ENCODE data around the gene CXCL3. TPM values are rescaled to one million over a fixed set of nuclear protein-coding genes. Genes with fewer than 3 reads are reported as not detected.

The CXCL3 gene
- total RNA-seq, 2 donors from 2014 or later = not detected

DNA sequence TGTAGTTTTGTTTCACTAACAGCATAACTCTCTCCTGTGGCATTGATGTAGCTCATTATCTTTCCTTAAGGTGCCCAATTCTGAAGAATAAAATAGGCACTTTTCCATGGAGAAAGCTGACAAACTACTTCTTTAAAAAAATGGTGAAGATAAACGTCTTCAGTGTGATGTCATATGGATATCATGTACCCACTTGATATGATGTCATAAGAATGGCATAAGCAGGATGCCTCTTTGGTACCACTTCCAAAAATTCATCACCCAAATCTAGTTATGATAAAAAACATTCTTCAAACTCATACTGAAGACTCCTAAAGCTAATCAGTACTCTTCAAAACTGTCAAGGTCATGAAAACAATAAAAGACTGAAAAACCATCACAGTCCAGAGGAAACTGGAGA, 2.9 kb upstream of the CXCL3 start:
- no peak overlapping the region for H3K27ac Mint-ChIP-seq
- no peak overlapping the region for H3K4me3 Mint-ChIP-seq
- no peaks in the 10 kb centered on the region for H3K36me3 Mint-ChIP-seq (ENCODE audit: low read depth)
- H3K4me1 Mint-ChIP-seq = peaks cover 5% of the 10 kb centered on the region
- H3K9me3 Mint-ChIP-seq = no peaks in the 10 kb centered on the region
- no peak for ATAC-seq (replicated peaks)
- H3K27me3 Mint-ChIP-seq = peaks cover 49% of the 10 kb centered on the region

DNA sequence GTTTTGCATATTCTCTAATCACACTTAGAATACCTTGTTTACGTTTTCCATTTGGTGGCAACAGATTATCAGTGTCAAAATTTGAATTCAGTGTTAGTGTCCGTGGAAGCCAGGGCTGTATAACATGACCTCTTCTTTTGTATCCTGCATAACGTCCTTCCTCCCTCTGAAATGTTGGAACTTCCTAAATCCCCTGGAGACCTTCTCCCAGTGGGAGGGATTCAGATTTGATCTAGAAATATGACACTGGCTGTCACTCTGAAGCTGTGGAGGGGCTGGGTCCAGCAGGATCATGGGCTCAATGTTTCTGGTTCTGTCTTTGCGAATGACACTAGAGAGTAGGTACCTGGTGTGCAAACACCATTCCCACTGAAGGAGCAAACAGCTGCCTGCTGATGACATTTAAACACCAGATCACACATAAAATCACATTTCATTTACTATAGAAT, 850 bp upstream of the CXCL3 start:
- Mint-ChIP-seq H3K4me3 (peak overlapping the region; percentile 71), H3K4me1 (peaks cover 5% of the 10 kb centered on the region), H3K27me3 (peaks cover 50% of the 10 kb centered on the region), H3K27ac (no peak overlapping the region), H3K36me3 (ENCODE audit: low read depth) (no peaks in the 10 kb centered on the region), H3K9me3 (no peaks in the 10 kb centered on the region)
- no peak for ATAC-seq (replicated peaks)

DNA sequence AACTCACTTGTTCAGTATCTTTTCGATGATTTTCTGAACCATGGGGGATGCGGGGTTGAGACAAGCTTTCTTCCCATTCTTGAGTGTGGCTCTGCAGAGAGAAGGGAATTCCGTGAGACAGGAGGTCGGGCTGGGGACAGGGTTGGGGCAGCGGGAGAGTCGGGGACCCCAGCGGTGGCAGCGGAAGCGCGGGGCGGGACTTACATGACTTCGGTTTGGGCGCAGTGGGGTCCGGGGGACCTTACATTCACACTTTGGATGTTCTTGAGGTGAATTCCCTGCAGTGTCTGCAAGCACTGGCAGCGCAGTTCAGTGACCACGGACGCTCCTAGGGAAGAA, 434 bp downstream of the CXCL3 start:
- no peaks in the 10 kb centered on the region for H3K36me3 Mint-ChIP-seq (ENCODE audit: low read depth)
- H3K27ac Mint-ChIP-seq = no peak overlapping the region
- peaks cover 5% of the 10 kb centered on the region for H3K4me1 Mint-ChIP-seq
- no peak for ATAC-seq (replicated peaks)
- peaks cover 42% of the 10 kb centered on the region for H3K27me3 Mint-ChIP-seq
- H3K4me3 Mint-ChIP-seq = peak overlapping the region; percentile 71
- H3K9me3 Mint-ChIP-seq = no peaks in the 10 kb centered on the region

DNA sequence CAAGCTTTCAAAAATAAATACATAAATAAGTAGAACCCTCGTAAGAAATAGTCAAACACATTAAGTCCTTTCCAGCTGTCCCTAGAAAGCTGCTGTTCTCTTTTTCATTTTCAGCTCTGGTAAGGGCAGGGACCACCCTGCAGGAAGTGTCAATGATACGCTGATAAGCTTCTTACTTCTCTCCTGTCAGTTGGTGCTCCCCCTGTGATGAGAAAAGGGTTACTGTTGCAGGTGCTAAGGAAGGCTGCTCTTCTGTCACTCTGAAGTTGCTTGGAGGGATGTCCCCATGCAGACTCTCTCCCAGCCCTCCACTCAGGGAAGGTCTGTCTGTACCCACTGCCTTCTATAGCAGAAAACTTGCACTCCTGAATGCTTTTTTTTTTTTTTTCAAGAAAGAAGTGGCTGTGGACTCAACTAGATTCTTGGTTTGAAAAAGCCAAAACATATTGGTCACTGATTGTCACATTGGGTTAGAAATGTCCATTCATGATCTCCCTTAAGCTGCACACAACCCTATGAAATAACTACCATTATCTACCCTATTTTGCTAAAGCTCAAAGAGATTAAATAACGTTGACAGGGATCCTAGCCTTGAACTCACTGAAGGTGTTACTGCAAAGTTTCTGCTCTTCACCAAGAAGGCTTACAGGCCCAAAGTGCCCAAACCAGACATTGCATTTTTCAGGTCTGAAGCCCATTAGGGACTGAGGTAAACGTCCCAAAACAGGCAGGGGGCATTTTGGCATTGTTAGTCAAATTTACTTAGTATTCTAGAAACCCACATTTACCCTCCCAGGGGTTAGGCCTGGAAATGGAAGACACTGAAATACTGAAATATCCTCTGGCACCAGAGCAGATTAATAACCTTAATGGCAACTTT, 1.2 kb downstream of the CXCL3 start:
- Mint-ChIP-seq H3K9me3 (no peaks in the 10 kb centered on the region), H3K4me1 (peaks cover 5% of the 10 kb centered on the region), H3K27me3 (peaks cover 45% of the 10 kb centered on the region), H3K27ac (no peak overlapping the region), H3K36me3 (ENCODE audit: low read depth) (no peaks in the 10 kb centered on the region), H3K4me3 (peak overlapping the region; percentile 71)
- no peak for ATAC-seq (replicated peaks)

DNA sequence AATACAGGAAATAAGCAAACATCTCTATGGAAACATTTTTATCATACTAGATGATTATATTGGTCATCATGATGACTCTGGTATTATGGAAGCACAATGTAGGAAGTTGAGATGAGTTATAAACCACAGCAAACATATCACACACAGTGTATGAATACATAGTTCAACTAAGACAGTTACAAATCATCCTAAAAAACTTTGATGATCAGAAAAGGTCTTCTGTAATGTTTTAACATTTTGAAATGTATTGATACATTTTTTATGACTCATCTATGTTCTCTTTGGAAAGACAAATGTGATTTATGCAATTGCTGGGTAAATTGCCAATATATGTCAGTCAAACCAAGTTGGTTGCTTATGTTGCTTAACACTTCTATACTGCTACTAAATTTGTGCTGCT, 4.8 kb downstream of the CXCL3 start:
- Mint-ChIP-seq H3K4me1 (peaks cover 5% of the 10 kb centered on the region), H3K27ac (no peak overlapping the region), H3K4me3 (no peak overlapping the region), H3K9me3 (no peaks in the 10 kb centered on the region), H3K27me3 (peaks cover 27% of the 10 kb centered on the region), H3K36me3 (ENCODE audit: low read depth) (no peaks in the 10 kb centered on the region)
- no peak for ATAC-seq (replicated peaks)

DNA sequence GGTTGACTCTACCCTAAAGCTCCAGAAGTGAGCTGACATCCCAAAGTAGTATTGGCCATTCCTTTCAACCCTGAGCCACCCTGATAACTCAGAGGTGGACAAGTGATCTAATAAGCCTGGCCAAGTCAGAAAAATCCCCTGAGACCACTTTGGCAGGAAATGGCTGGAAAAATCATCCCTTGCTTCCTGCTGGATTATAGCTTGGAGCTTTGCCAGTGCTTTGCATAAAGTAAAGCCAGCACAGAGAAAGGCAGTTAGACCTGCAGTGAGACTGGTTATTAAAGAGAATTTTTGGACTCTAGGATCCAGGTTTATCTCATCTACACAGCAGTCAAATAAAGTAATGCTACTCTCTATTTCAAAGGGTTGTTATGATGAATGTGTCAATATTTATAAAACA, 6.4 kb downstream of the CXCL3 start:
- ATAC-seq (replicated peaks) = no peak
- peaks cover 18% of the 10 kb centered on the region for H3K27me3 Mint-ChIP-seq
- no peaks in the 10 kb centered on the region for H3K9me3 Mint-ChIP-seq
- H3K4me3 Mint-ChIP-seq = no peak overlapping the region
- H3K36me3 Mint-ChIP-seq (ENCODE audit: low read depth) = no peaks in the 10 kb centered on the region
- no peaks in the 10 kb centered on the region for H3K4me1 Mint-ChIP-seq
- no peak overlapping the region for H3K27ac Mint-ChIP-seq

DNA sequence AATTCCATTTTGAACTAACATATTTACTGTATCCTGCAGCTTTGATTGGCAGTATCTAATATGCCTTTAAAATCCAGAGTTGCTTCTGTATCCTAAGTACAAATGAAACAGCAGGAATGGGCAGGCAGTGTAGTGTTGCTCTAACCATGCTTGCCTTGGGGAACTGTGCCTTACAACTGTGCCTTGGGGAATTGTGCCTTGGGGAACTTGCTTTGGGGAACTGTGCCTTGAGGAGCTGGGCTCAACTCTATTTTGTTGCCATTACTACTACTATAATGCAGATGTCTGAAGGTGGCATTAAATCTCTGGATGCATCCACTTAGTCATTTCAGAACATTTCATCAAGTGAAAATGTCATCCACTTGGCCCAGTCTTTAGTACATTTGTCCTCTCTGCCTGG, 6.9 kb downstream of the CXCL3 start:
- Mint-ChIP-seq H3K27ac (no peak overlapping the region), H3K4me3 (no peak overlapping the region), H3K4me1 (no peaks in the 10 kb centered on the region), H3K9me3 (no peaks in the 10 kb centered on the region), H3K36me3 (ENCODE audit: low read depth) (no peaks in the 10 kb centered on the region), H3K27me3 (peaks cover 18% of the 10 kb centered on the region)
- ATAC-seq (replicated peaks) = no peak

DNA sequence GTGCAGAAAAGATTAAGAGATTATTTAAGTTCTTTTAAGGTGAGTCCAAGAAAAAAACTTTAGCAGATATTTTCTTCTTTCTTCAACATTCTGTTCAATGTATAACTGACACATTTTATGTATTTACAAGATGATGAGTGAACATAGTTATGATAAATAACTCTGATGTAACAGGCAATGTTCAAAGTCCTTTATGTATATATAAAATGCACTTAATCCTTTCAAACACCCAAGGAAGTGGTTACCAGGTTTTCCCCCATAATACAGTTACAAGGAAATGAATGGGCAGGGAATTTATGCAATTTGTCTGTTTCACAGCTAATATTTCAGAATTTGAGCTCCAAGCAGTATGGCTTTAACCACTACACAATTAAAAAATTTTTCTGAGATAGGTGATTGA, 8.2 kb downstream of the CXCL3 start:
- Mint-ChIP-seq H3K9me3 (no peaks in the 10 kb centered on the region), H3K4me1 (no peaks in the 10 kb centered on the region), H3K27ac (no peak overlapping the region), H3K36me3 (ENCODE audit: low read depth) (no peaks in the 10 kb centered on the region), H3K27me3 (peaks cover 11% of the 10 kb centered on the region), H3K4me3 (no peak overlapping the region)
- ATAC-seq (replicated peaks) = no peak

DNA sequence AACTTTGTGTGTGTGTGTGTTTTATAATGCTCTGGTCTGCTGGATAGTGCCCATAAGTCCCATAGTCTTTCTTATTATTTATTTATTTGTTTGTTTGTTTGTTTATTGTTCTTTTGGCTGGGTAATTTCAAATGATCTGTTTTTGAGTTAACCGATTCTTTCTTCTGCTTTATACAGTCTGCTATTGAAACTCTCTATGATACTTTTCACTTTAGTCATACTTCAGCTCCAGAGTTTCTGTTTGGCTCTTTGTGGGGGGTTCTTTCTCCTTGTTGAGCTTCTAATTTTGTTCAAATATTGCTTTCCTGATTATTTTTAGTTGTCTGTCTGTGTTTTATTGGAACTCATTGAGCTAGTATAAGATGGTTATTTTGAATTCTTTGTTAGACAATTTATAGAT, 10.0 kb downstream of the CXCL3 start:
- Mint-ChIP-seq H3K27me3 (peaks cover 11% of the 10 kb centered on the region), H3K27ac (no peak overlapping the region), H3K9me3 (no peaks in the 10 kb centered on the region), H3K36me3 (ENCODE audit: low read depth) (no peaks in the 10 kb centered on the region), H3K4me3 (no peak overlapping the region), H3K4me1 (no peaks in the 10 kb centered on the region)
- no peak for ATAC-seq (replicated peaks)

DNA sequence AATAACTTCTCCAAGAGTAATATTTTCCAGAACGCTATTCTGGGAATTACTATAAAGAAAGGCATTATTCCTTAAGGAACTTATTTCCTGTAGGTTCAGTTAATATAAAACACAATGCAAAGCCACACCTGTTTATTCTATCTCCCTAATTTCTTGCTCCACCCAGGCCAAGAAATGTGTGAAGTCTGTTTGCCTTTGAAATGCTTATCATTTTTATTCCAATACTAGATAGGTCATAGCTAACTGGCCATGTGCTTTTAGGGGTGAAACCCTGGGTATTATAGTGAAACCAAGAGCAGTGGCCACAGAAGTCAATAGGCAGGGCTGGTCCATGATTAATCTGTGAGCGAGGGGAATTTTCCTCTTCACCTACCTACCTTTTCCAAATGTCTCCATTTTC, 14.8 kb downstream of the CXCL3 start:
- Mint-ChIP-seq H3K4me3 (no peak overlapping the region), H3K4me1 (no peaks in the 10 kb centered on the region), H3K9me3 (no peaks in the 10 kb centered on the region), H3K27me3 (peaks cover 4% of the 10 kb centered on the region), H3K27ac (no peak overlapping the region), H3K36me3 (ENCODE audit: low read depth) (no peaks in the 10 kb centered on the region)
- no peak for ATAC-seq (replicated peaks)

DNA sequence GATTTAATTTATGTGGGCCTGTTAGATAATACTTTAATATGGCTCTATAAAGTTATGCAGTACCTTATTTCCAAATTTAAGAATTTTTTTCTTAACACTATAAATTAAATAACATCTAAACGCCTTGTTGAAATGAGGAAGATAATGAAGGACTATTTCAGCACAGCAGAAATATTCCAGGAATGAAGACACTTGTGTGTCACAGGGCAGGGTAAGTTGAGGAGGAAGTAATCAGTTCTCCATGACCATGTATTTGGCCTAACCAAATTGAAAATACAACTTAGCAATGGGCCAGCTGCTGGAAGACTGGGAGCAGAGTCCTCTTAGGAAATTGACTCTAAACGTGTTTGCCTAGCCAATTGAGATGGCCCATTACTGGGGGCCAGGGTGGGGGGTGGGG, 16.9 kb downstream of the CXCL3 start:
- Mint-ChIP-seq H3K4me3 (no peak overlapping the region), H3K4me1 (no peaks in the 10 kb centered on the region), H3K27me3 (peaks cover 3% of the 10 kb centered on the region), H3K27ac (no peak overlapping the region), H3K9me3 (no peaks in the 10 kb centered on the region), H3K36me3 (ENCODE audit: low read depth) (no peaks in the 10 kb centered on the region)
- no peak for ATAC-seq (replicated peaks)

DNA sequence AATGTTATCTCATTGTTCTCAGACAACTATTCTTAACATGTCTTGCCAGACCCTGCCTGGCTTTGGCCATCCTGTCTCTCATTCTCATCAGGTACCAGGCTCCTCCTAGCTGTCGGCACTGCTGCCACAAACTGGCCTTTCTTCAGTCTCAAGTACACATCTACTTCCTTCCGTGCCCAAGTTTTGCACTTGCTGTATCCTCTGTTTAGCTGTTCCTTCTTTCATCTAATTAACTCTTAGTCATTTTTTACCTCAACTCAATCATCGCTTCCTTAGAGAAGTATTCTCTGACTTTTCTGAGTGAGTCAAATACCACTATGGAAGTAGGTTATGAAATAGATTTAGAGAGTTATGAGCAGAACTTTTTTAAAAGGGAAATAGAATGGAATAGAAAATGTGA, 19.7 kb downstream of the CXCL3 start:
- Mint-ChIP-seq H3K9me3 (no peaks in the 10 kb centered on the region), H3K27ac (no peak overlapping the region), H3K36me3 (ENCODE audit: low read depth) (no peaks in the 10 kb centered on the region), H3K4me1 (no peaks in the 10 kb centered on the region), H3K27me3 (peaks cover 6% of the 10 kb centered on the region), H3K4me3 (no peak overlapping the region)
- ATAC-seq (replicated peaks) = no peak

DNA sequence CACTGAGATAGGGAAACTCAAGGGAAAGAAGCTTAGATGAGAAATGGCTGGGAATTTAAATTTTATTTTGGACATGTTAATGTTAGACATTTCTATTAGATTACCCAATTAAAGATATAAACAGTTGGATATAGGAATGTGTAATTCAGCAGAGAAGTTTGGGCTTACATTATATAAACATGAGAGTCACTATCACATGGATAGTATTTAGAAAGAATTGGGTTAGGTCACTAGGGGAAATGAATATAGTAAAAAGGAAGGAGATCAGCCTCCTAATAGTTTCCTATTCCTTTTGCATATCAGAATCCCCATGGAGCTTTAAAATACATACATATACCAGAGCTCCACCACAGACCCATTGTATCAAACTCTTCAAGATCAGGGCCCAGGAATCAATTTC, 20.4 kb downstream of the CXCL3 start:
- Mint-ChIP-seq H3K4me1 (no peaks in the 10 kb centered on the region), H3K4me3 (no peak overlapping the region), H3K27ac (no peak overlapping the region), H3K27me3 (peaks cover 6% of the 10 kb centered on the region), H3K36me3 (ENCODE audit: low read depth) (no peaks in the 10 kb centered on the region), H3K9me3 (no peaks in the 10 kb centered on the region)
- no peak for ATAC-seq (replicated peaks)

DNA sequence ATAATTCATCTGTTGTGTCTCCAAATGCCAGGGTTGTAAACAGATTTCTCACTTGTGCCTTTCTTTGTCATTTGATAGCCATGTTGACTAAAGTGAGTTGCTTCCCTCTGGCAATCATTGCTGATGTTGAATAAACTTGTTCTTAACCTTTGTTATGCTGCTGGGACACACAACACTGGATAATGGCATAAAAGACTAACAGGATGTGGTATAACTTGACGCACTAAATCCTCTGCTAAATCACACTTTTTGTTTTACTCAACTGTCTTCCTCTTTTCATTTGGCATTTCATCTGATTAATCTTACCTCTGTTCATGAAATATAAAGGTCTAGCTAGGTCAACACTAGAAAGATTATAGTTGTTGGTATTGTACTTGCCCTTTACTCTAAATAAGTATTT, 22.4 kb downstream of the CXCL3 start:
- Mint-ChIP-seq H3K9me3 (no peaks in the 10 kb centered on the region), H3K4me3 (no peak overlapping the region), H3K36me3 (ENCODE audit: low read depth) (no peaks in the 10 kb centered on the region)

DNA sequence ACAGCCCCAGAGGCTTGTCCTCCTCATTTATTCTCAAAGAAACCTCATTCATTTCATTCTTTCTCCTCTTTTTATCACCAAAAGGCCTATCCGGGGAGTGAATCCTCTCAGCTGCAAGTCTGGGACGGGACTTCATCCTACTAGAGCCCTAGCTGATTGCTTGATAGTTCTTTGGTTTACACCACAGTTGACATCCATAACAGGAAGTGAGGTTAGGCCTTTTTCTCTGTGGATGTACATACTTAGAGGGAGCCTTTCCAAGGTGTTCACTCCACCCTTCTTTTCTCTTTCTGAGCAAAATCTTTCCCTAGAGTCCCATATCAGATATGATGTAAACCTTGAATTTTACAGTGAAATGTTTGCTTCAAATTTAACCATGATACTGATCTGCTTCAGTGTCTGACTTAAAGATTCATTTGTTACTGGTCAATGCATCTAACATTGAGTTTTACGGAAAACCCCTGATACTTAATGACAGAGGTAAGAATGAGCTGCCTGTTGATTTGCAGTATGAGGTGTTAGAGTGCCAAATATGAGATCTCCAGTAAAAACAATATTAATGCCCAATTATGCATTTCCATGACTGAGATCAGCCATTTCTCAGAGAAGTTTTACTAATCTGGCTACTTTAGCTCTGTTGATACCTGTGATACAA, 23.2 kb downstream of the CXCL3 start:
- Mint-ChIP-seq H3K27me3 (peaks cover 10% of the 10 kb centered on the region), H3K36me3 (ENCODE audit: low read depth) (no peaks in the 10 kb centered on the region), H3K4me3 (no peak overlapping the region), H3K27ac (no peak overlapping the region), H3K9me3 (no peaks in the 10 kb centered on the region), H3K4me1 (no peaks in the 10 kb centered on the region)
- ATAC-seq (replicated peaks) = no peak

More for the DNA sequence above, 22.4 kb downstream of the CXCL3 start:
- Mint-ChIP-seq H3K4me1 (no peaks in the 10 kb centered on the region), H3K27ac (no peak overlapping the region), H3K27me3 (peaks cover 6% of the 10 kb centered on the region)
- ATAC-seq (replicated peaks) = no peak
